H9 (cell line): ENCODE data around the gene DIS3L2. TPM values are rescaled to one million over a fixed set of nuclear protein-coding genes. Genes with fewer than 3 reads are reported as not detected.
"Not testable (repeated sequence)": the region's sequence is repeated elsewhere in the genome, so short reads cannot be mapped to it uniquely, and the experiment has no call there.

Experiments
- DNase-seq: peaks from one replicate; pipeline ENCODE4 v3.0.0-alpha.2; 2017
- H2AFZ ChIP-seq: one replicate; pipeline ENCODE4 v1.6.1; 2013; ENCODE audit warnings: mild to moderate bottlenecking, low read length, control low read depth, moderate library complexity
- H2AK5ac ChIP-seq: 2 replicates; pipeline ENCODE4 v1.6.1; 2013; ENCODE audit warnings: low read length, control low read depth, mixed read lengths; ENCODE audit not compliant: insufficient read length
- H2BK120ac ChIP-seq: one replicate; pipeline ENCODE4 v1.6.1; 2013; ENCODE audit warnings: low read depth, mild to moderate bottlenecking, low read length, control low read depth, inconsistent platforms; ENCODE audit not compliant: poor library complexity, severe bottlenecking
- H2BK12ac ChIP-seq: 2 replicates; pipeline ENCODE4 v1.6.1; 2013; ENCODE audit warnings: low read length, control low read depth, mixed read lengths, low read depth; ENCODE audit not compliant: insufficient read length
- H2BK15ac ChIP-seq: 2 replicates; pipeline ENCODE4 v1.6.1; 2013; ENCODE audit warnings: low read depth, low read length, control low read depth
- H2BK20ac ChIP-seq: one replicate; pipeline ENCODE4 v1.6.1; 2013; ENCODE audit warnings: low read depth, mild to moderate bottlenecking, low read length, control low read depth, inconsistent platforms; ENCODE audit not compliant: poor library complexity, severe bottlenecking
- H2BK5ac ChIP-seq: 2 replicates; pipeline ENCODE4 v1.6.1; 2013; ENCODE audit warnings: low read length, control low read depth, mixed read lengths; ENCODE audit not compliant: insufficient read length
- H3K14ac ChIP-seq: 2 replicates; pipeline ENCODE4 v1.6.1; 2013; ENCODE audit warnings: low read length, control low read depth; ENCODE audit not compliant: insufficient read depth
- H3K18ac ChIP-seq: 2 replicates; pipeline ENCODE4 v1.6.1; 2013; ENCODE audit warnings: low read depth, mild to moderate bottlenecking, mixed read lengths, low read length, control low read depth; ENCODE audit not compliant: insufficient read length
- H3K23ac ChIP-seq: 2 replicates; pipeline ENCODE4 v1.6.1; 2013; ENCODE audit warnings: low read length, control low read depth, mixed read lengths, low read depth; ENCODE audit not compliant: insufficient read length
- H3K23me2 ChIP-seq: 2 replicates; pipeline ENCODE4 v1.6.1; 2013; ENCODE audit warnings: low read depth, mild to moderate bottlenecking, mixed read lengths, low read length, control low read depth; ENCODE audit not compliant: insufficient read length, poor library complexity, severe bottlenecking
- H3K27ac ChIP-seq: 2 replicates; pipeline ENCODE4 v1.5.1; 2013; ENCODE audit warnings: low read length, control low read depth, mixed read lengths, low read depth; ENCODE audit not compliant: insufficient read length
- H3K27me3 ChIP-seq: 2 replicates; pipeline ENCODE4 v1.6.1; 2013; ENCODE audit warnings: low read length, control low read depth, inconsistent platforms; ENCODE audit not compliant: insufficient read depth
- H3K4ac ChIP-seq: 2 replicates; pipeline ENCODE4 v1.6.1; 2013; ENCODE audit warnings: low read depth, mild to moderate bottlenecking, control low read depth, inconsistent platforms, low read length, moderate library complexity
- H3K4me1 ChIP-seq: 2 replicates; pipeline ENCODE4 v1.6.1; 2013; ENCODE audit warnings: low read length, control low read depth, inconsistent platforms; ENCODE audit not compliant: insufficient read depth
- H3K4me2 ChIP-seq: 2 replicates; pipeline ENCODE4 v1.6.1; 2013; ENCODE audit warnings: low read length, control low read depth, mixed read lengths; ENCODE audit not compliant: insufficient read length, insufficient read depth
- H3K56ac ChIP-seq: 2 replicates; pipeline ENCODE4 v1.6.1; 2013; ENCODE audit warnings: low read depth, mild to moderate bottlenecking, mixed read lengths, low read length, control low read depth; ENCODE audit not compliant: insufficient read length
- H3K79me1 ChIP-seq: 2 replicates; pipeline ENCODE4 v1.6.1; 2013; ENCODE audit warnings: low read depth, mild to moderate bottlenecking, moderate library complexity, low read length, control low read depth, inconsistent platforms; ENCODE audit not compliant: insufficient read depth, poor library complexity, severe bottlenecking
- H3K79me2 ChIP-seq: 2 replicates; pipeline ENCODE4 v1.6.1; 2013; ENCODE audit warnings: low read length, control low read depth, inconsistent platforms; ENCODE audit not compliant: insufficient read depth
- H3K9ac ChIP-seq: 2 replicates; pipeline ENCODE4 v1.6.1; 2013; ENCODE audit warnings: low read length, control low read depth, mixed read lengths; ENCODE audit not compliant: insufficient read length; ENCODE audit errors: extremely low read depth
- H3K9me3 ChIP-seq: one replicate; pipeline ENCODE4 v1.6.1; 2013; ENCODE audit warnings: low read depth, low read length, inconsistent platforms; ENCODE audit not compliant: control insufficient read depth
- H3T11ph ChIP-seq: one replicate; pipeline ENCODE4 v1.6.1; 2013; ENCODE audit warnings: mild to moderate bottlenecking, low read length, control low read depth, inconsistent platforms
- H4K20me1 ChIP-seq: one replicate; pipeline ENCODE4 v1.6.1; 2013; ENCODE audit not compliant: control insufficient read depth, insufficient read length, insufficient read depth
- H4K5ac ChIP-seq: 2 replicates; pipeline ENCODE4 v1.6.1; 2013; ENCODE audit warnings: low read depth, mild to moderate bottlenecking, mixed read lengths, low read length, control low read depth; ENCODE audit not compliant: insufficient read length
- H4K8ac ChIP-seq: replicated peaks from 2 replicates; pipeline ENCODE4 v1.6.1; 2013; ENCODE audit warnings: low read length, control low read depth, mixed read lengths, low read depth; ENCODE audit not compliant: insufficient read length
- H4K91ac ChIP-seq: 2 replicates; pipeline ENCODE4 v1.6.1; 2013; ENCODE audit warnings: low read depth, mild to moderate bottlenecking, moderate library complexity, mixed read lengths, low read length, control low read depth; ENCODE audit not compliant: insufficient read length
- H3K27ac Mint-ChIP-seq, 3 experiments: 2 replicates in 2 of 3; 3 replicates in 1 of 3; pipeline ENCODE4 v1.8.0; 2020 to 2021; ENCODE audit warnings: mixed read lengths in 3 of 3, mild to moderate bottlenecking in 1 of 3, moderate library complexity in 1 of 3
- H3K27me3 Mint-ChIP-seq: 2 replicates; pipeline ENCODE4 v1.8.0; 2021; ENCODE audit warnings: low read depth, mild to moderate bottlenecking, moderate library complexity, mixed read lengths
- H3K36me3 Mint-ChIP-seq, 3 experiments: 2 replicates in 2 of 3; 3 replicates in 1 of 3; pipeline ENCODE4 v1.8.0; 2020 to 2021; ENCODE audit warnings: low read depth in 3 of 3, mixed read lengths in 3 of 3; ENCODE audit not compliant: insufficient read depth in 1 of 3
- H3K4me1 Mint-ChIP-seq, 2 experiments: 2 replicates each; pipeline ENCODE4 v1.8.0; 2020; ENCODE audit warnings: mixed read lengths in 2 of 2
- H3K4me3 Mint-ChIP-seq, 2 experiments: 2 replicates in 1 of 2; 3 replicates in 1 of 2; pipeline ENCODE4 v1.8.0; 2020 to 2021; ENCODE audit warnings: mild to moderate bottlenecking in 2 of 2, mixed read lengths in 2 of 2, moderate library complexity in 1 of 2
- H3K9me3 Mint-ChIP-seq, 2 experiments: 2 replicates in 1 of 2; 3 replicates in 1 of 2; pipeline ENCODE4 v1.8.0; 2020; ENCODE audit warnings: mild to moderate bottlenecking in 2 of 2, mixed read lengths in 2 of 2, moderate library complexity in 1 of 2
- CTCF ChIP-seq: fragments of 200-600 bp; sonication (generic); conservative IDR thresholded peaks from 3 replicates; pipeline ENCODE4 v1.8.0; 2021; ENCODE audit warnings: antibody characterized with exemption, mild to moderate bottlenecking
- WGBS: extraction: QIAGEN DNeasy Blood & Tissue Kit; methylation state at CpG from one replicate; pipeline ENCODE4 v1.1.7; 2013; ENCODE audit warnings: missing lambda C conversion rate, low lambda C conversion rate, mixed read lengths; ENCODE audit not compliant: insufficient read length; ENCODE audit errors: extremely low coverage; 5-methylcytosine and 5-hydroxymethylcytosine counted together
- total RNA-seq: library from RNA; stranded (reverse); gene quantifications from 2 replicates; pipeline ENCODE4 v1.2.1, GENCODE V29; 2021

Gene DIS3L2
- total RNA-seq, 1 experiment from 2014 or later: 28.1 TPM

- no CpG with 5 or more reads among the region's 14 CpGs for WGBS
- TF ChIP-seq CTCF: no peak
- peaks cover 0 to 5% of the 10 kb centered on the region in 2 experiments; a peak in 1 of 5 replicates for H3K9me3 Mint-ChIP-seq
Observed at GRCh38 chr2:232363784-232364615, 402.5 kb downstream of the DIS3L2 start.

GRCh38 chr2:232364806-232365594 lies 403.5 kb downstream of the DIS3L2 start:
- H2BK5ac ChIP-seq, H4K20me1 ChIP-seq, H3K36me3 Mint-ChIP-seq, H3K23ac ChIP-seq, H2AK5ac ChIP-seq, H3K9me3 ChIP-seq, H3K4ac ChIP-seq, H3K4me2 ChIP-seq, H3K27me3 Mint-ChIP-seq, H4K91ac ChIP-seq, H3K56ac ChIP-seq, H3K18ac ChIP-seq, H3T11ph ChIP-seq, H3K9ac ChIP-seq, H3K4me3 Mint-ChIP-seq, H2BK15ac ChIP-seq, H3K79me1 ChIP-seq, H3K79me2 ChIP-seq, H3K23me2 ChIP-seq, H3K27ac ChIP-seq, H2BK20ac ChIP-seq, H3K4me1 ChIP-seq, H2BK12ac ChIP-seq, DNase-seq, H2AFZ ChIP-seq, H3K14ac ChIP-seq, H4K5ac ChIP-seq, H3K27me3 ChIP-seq, H3K9me3 Mint-ChIP-seq, H2BK120ac ChIP-seq, H4K8ac ChIP-seq: not testable (repeated sequence)
- peak overlapping the region in 1 of 3 experiments; percentile 55; a peak in 2 of 7 replicates for H3K27ac Mint-ChIP-seq
- H3K4me1 Mint-ChIP-seq: peaks cover 17 to 43% of the 10 kb centered on the region in 2 experiments
- WGBS: no CpG with 5 or more reads among the region's 18 CpGs

More at GRCh38 chr2:232363784-232364615, 402.5 kb downstream of the DIS3L2 start:
- Histone ChIP-seq H3K9ac (no peak overlapping the region), H3K56ac (no peak overlapping the region), H2BK15ac (no peak overlapping the region), H3T11ph (no peak overlapping the region), H3K79me2 (no peaks in the 10 kb centered on the region), H2AK5ac (no peak overlapping the region), H2BK20ac (no peak overlapping the region), H3K14ac (no peak overlapping the region), H3K27ac (no peak overlapping the region), H3K79me1 (no peaks in the 10 kb centered on the region), H4K5ac (no peak overlapping the region), H4K20me1 (no peaks in the 10 kb centered on the region), H3K23me2 (no peaks in the 10 kb centered on the region), H2AFZ (no peak overlapping the region), H3K18ac (no peak overlapping the region), H3K9me3 (no peaks in the 10 kb centered on the region), H4K8ac (no peak overlapping the region), H3K4ac (no peak overlapping the region), H3K23ac (no peak overlapping the region), H3K4me2 (no peak overlapping the region), H3K4me1 (peaks cover 3% of the 10 kb centered on the region; the same call in 1 of the 2 replicates), H2BK12ac (no peak overlapping the region), H2BK120ac (no peak overlapping the region), H3K27me3 (no peaks in the 10 kb centered on the region), H2BK5ac (no peak overlapping the region), H4K91ac (no peak overlapping the region)
- DNase-seq: no peak
- Mint-ChIP-seq H3K27ac (peak overlapping the region in 2 of 3 experiments; percentile 36 to 70; a peak in 2 of 7 replicates), H3K36me3 (peaks cover 2 to 6% (median 2%) of the 10 kb centered on the region in 3 experiments; a peak in 4 of 7 replicates), H3K4me1 (peaks cover 11 to 37% of the 10 kb centered on the region in 2 experiments), H3K4me3 (no peak overlapping the region; a peak in 1 of 5 replicates), H3K27me3 (peaks cover 2% of the 10 kb centered on the region)
